Heart right ventricle (tissue), 16 donors: ENCODE measurements around the gene OGFR. TPM values are rescaled to one million over a fixed set of nuclear protein-coding genes. Genes with fewer than 3 reads are reported as not detected.

Source experiments
- ATAC-seq, 8 donors: fragments of 200-7000 bp; cut with Tn5 transposase; one replicate each; pipeline ENCODE4 v1.9.1; 2020; ENCODE audit warnings: mild to moderate bottlenecking in 8 of 8, moderate library complexity in 8 of 8, moderate number of reproducible peaks in 1 of 8
- DNase-seq, 2 donors: peaks; one replicate each; pipeline ENCODE4 v3.0.0-alpha.2; 2020
- H3K27ac ChIP-seq, 10 donors: fragments of 200-600 bp; sonication (generic) in 2 of 10; one replicate each; pipeline versions ENCODE4 v1.5.0 to v1.8.0; 2020 to 2022; ENCODE audit warnings: mild to moderate bottlenecking in 3 of 10
- H3K27me3 ChIP-seq, 7 donors: fragments of 200-600 bp; one replicate each; pipeline ENCODE4 v1.8.0; 2021 to 2022; ENCODE audit warnings: mild to moderate bottlenecking in 2 of 7
- H3K36me3 ChIP-seq, 9 donors: fragments of 200-600 bp; sonication (generic) in 1 of 9; one replicate each; pipeline versions ENCODE4 v1.5.0 to v1.8.0; 2020 to 2022; ENCODE audit warnings: mild to moderate bottlenecking in 2 of 9
- H3K4me1 ChIP-seq, 9 donors: fragments of 200-600 bp; sonication (generic) in 1 of 9; one replicate each; pipeline versions ENCODE4 v1.5.0 to v1.8.0; 2020 to 2022; ENCODE audit warnings: mild to moderate bottlenecking in 4 of 9
- H3K4me3 ChIP-seq, 10 donors: fragments of 200-600 bp; sonication (generic) in 2 of 10; one replicate each; pipeline versions ENCODE4 v1.5.0 to v1.8.0; 2020 to 2022; ENCODE audit warnings: mild to moderate bottlenecking in 7 of 10, moderate library complexity in 2 of 10
- H3K9me3 ChIP-seq, 11 donors: fragments of 200-600 bp in 10 of 11; sonication (generic) in 2 of 11; one replicate each; pipeline versions ENCODE4 v1.5.0 to v1.8.0; 2013 to 2022; ENCODE audit warnings: mild to moderate bottlenecking in 2 of 11, control low read depth in 1 of 11, moderate library complexity in 1 of 11
- CTCF ChIP-seq, 9 donors: fragments of 200-600 bp; sonication (generic) in 2 of 9; IDR thresholded peaks; one replicate each; pipeline versions ENCODE4 v1.5.0 to v1.8.0; 2021 to 2022; ENCODE audit warnings: antibody characterized with exemption in 9 of 9, mild to moderate bottlenecking in 5 of 9, moderate library complexity in 1 of 9
- WGBS, 2 donors: extraction: QIAGEN DNeasy Blood & Tissue Kit; methylation state at CpG; one replicate each; pipeline ENCODE4 v1.1.7; 2013; ENCODE audit warnings: inconsistent platforms in 1 of 2; 5-methylcytosine and 5-hydroxymethylcytosine counted together
- intact Hi-C, 10 donors: fragments of 100-400 bp; cut with DNase I; formaldehyde crosslinking; loops; one replicate each; pipeline versions ENCODE4 v1.11.1 to v1.14.2; 2022
- polyA plus RNA-seq, 2 donors: library from polyadenylated mRNA; stranded (reverse); fragments of 200-250 nt; gene quantifications; one replicate each; pipeline ENCODE4 v1.2.3, GENCODE V29; 2013
- total RNA-seq, 10 donors: library from RNA; stranded (reverse); fragmentation: NEBNext Ultra II Directional in 3 of 10; extraction: Animal tissue kit (Norgen Biotek cat#: 25700) in 3 of 10; gene quantifications; one replicate each; pipeline versions ENCODE4 v1.2.1 to v1.2.4, GENCODE V29; 2021 to 2023
- donor health status: Arrhythmogenic right ventricular cardiomyopathy.
- donor health status: ischemic (EF 13 %, LVEDD 7.1; RV severe dilation, severe dysfunction).
- donor health status: healthy with polysubstance abuse.
- donor health status: DM: no; HTN: yes; CAD: no.
- donor health status: DM: no; HTN: no; CAD: no.
- donor health status: ischemic (EF 25% LVEDD 6.9; RV normal size, moderate dysfunction).
- donor health status: ischemic (EF 25% LVEDD 5.7; RV mildly dilated, moderate dysfunction).
- donor health status: healthy.
- donor health status: DM: yes; HTN: yes; CAD: no.
- donor health status: Ischemic cardiomyopathy.
- donor health status: ischemic (EF 35%, LVEDD 5.7; RV mildly dilated, moderate dysfunction).
- donor health status: nonischemic (EF 11% LVEDD 7.7; RV severe dilation, severe dysfunction).
- donor health status: DM: yes; HTN: yes; CAD: no.
- donor health status: PGD.
- donor health status: ischemic (EF 29% LVEDD 5.4; RV normal size, mild dysfunction).
- donor health status: nonischemic (EF 23%, LVEDD 6.1; RV moderate dilation, normal function).

OGFR gene
- total and polyA plus RNA-seq, 12 donors, result 13.0 to 37.5 (median 17.5) TPM

- Histone ChIP-seq H3K27ac (no peak overlapping the region), H3K9me3 (no peaks in the 10 kb centered on the region), H3K27me3 (peaks cover 0 to 24% (median 4%) of the 10 kb centered on the region in 7 donors), H3K4me3 (no peak overlapping the region), H3K36me3 (no peaks in the 10 kb centered on the region), H3K4me1 (peaks cover 0 to 34% (median 4%) of the 10 kb centered on the region in 9 donors)
- intact Hi-C loops, result no loop called here
- ATAC-seq (no peak), DNase-seq (no peak)
- TF ChIP-seq CTCF (IDR thresholded peaks at IDR 0.05), result no peak
- WGBS, 2 donors, result 76 to 80% methylated on average over 11 of the region's 11 CpGs
These were observed 32.0 kb upstream of the OGFR start for GRCh38 chr20:62772619-62772989.

GRCh38 chr20:62772990-62773844 is 31.4 kb upstream of the OGFR start:
- Histone ChIP-seq H3K27ac (no peak overlapping the region), H3K9me3 (no peaks in the 10 kb centered on the region), H3K36me3 (no peaks in the 10 kb centered on the region), H3K4me3 (no peak overlapping the region), H3K4me1 (peaks cover 0 to 34% (median 4%) of the 10 kb centered on the region in 9 donors), H3K27me3 (peaks cover 0 to 24% (median 4%) of the 10 kb centered on the region in 7 donors)
- DNase-seq (no peak), ATAC-seq (peak in 1 of 8 donors; percentile 29)
- no peak for TF ChIP-seq CTCF (IDR thresholded peaks at IDR 0.05)
- intact Hi-C loops, result no loop called here
- WGBS, 2 donors, result 51 to 59% methylated on average over 19 of the region's 19 CpGs

- WGBS, 2 donors, result 82 to 85% methylated on average over 29 of the region's 29 CpGs
- ATAC-seq (no peak), DNase-seq (no peak)
- H3K36me3 ChIP-seq, result no peaks in the 10 kb centered on the region
- H3K9me3 ChIP-seq, result no peaks in the 10 kb centered on the region
- peaks cover 0 to 34% (median 0%) of the 10 kb centered on the region in 9 donors for H3K4me1 ChIP-seq
- intact Hi-C loops, result no loop called here
- no peak for TF ChIP-seq CTCF (IDR thresholded peaks at IDR 0.05)
- H3K27me3 ChIP-seq, result peaks cover 0 to 24% (median 4%) of the 10 kb centered on the region in 7 donors
- no peak overlapping the region for H3K27ac ChIP-seq
- H3K4me3 ChIP-seq, result no peak overlapping the region
These were observed 30.6 kb upstream of the OGFR start for GRCh38 chr20:62773845-62774714.

GRCh38 chr20:62774762-62775161 is 29.9 kb upstream of the OGFR start:
- H3K4me1 ChIP-seq, result peaks cover 0 to 34% (median 0%) of the 10 kb centered on the region in 9 donors
- intact Hi-C loops, result no loop called here
- no peak overlapping the region for H3K4me3 ChIP-seq
- no peaks in the 10 kb centered on the region for H3K36me3 ChIP-seq
- no peak for TF ChIP-seq CTCF (IDR thresholded peaks at IDR 0.05)
- peaks cover 0 to 27% (median 4%) of the 10 kb centered on the region in 7 donors for H3K27me3 ChIP-seq
- no peaks in the 10 kb centered on the region for H3K9me3 ChIP-seq
- DNase-seq (no peak), ATAC-seq (peak in 1 of 8 donors; percentile 12)
- no peak overlapping the region for H3K27ac ChIP-seq
- WGBS, 2 donors, result 61 to 71% methylated on average over 8 of the region's 8 CpGs
